Fibroblast of mammary gland (primary cell): ENCODE results near the gene RNU5D-1.

Experiments used
- DNase-seq: peaks from one replicate; pipeline ENCODE4 v3.0.0-alpha.2; 2010; ENCODE audit warnings: low read depth
- H3K4me3 ChIP-seq: 2 replicates; pipeline ENCODE4 v1.5.1; 2011; ENCODE audit warnings: low read depth, mild to moderate bottlenecking, low read length, moderate library complexity; ENCODE audit not compliant: control insufficient read depth
- TF ChIP-seq, protein P1 (sequence below): conservative IDR thresholded peaks from 2 replicates; pipeline ENCODE4 v1.5.1; 2011; ENCODE audit warnings: low read depth, low read length, inconsistent platforms; ENCODE audit not compliant: control insufficient read depth, insufficient read depth

Gene RNU5D-1

GRCh38 chr1:44681905-44682882 lies 48.8 kb downstream of the RNU5D-1 start:
- TF ChIP-seq, protein P1, sequence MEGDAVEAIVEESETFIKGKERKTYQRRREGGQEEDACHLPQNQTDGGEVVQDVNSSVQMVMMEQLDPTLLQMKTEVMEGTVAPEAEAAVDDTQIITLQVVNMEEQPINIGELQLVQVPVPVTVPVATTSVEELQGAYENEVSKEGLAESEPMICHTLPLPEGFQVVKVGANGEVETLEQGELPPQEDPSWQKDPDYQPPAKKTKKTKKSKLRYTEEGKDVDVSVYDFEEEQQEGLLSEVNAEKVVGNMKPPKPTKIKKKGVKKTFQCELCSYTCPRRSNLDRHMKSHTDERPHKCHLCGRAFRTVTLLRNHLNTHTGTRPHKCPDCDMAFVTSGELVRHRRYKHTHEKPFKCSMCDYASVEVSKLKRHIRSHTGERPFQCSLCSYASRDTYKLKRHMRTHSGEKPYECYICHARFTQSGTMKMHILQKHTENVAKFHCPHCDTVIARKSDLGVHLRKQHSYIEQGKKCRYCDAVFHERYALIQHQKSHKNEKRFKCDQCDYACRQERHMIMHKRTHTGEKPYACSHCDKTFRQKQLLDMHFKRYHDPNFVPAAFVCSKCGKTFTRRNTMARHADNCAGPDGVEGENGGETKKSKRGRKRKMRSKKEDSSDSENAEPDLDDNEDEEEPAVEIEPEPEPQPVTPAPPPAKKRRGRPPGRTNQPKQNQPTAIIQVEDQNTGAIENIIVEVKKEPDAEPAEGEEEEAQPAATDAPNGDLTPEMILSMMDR, result no peak
- DNase-seq, result no peak
- no peak overlapping the region for H3K4me3 ChIP-seq
